HG03521 (cell line): ENCODE measurements around the gene HMGB1.
"Not testable (repeated sequence)": the region's sequence is repeated elsewhere in the genome, so short reads cannot be mapped to it uniquely, and the experiment has no call there.

ENCODE experiments used
- ATAC-seq: cut with Tn5 transposase; IDR thresholded peaks from one replicate; pipeline ENCODE4 v1.9.1; 2021; ENCODE audit warnings: mild to moderate bottlenecking, moderate library complexity; ENCODE audit not compliant: unreplicated experiment

Gene HMGB1

DNA sequence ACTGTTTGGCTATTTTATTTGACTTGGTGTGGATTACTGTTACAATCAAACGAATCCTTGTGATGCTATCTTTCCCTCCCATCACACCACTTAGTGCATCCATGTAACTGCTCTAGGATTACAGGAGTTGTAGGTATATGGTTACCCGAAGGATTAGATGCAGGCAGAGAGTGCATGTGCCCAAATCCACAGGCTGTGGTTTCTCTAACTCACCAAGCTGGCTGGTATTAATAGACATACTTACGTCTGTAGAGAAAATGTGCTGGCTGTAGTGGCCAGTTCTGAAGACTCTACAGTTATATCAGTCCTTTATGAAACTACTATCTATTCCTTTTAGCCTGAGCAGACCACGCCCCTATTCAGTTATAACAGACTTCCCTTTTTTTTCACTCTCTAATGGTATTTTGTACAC lies 1.1 kb upstream of the HMGB1 start:
- no peak for ATAC-seq

DNA sequence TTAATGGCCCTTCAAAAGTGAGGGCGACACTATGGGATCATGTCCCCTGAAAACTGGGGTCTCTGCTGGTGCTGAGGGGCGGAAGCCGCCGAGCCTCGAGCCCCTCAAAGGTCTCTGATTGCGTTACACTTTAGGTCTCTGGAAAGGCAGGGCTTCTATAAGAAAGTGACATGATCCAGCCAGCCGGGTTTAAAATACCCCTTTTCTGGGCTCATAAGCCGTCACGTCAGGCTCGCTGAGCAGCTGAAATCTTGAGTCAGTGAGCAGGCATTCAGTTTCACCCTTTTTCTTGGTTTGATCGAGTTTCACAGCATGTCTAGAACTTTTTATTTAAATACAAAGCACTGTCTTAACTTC lies 600 bp upstream of the HMGB1 start:
- ATAC-seq = no peak

DNA sequence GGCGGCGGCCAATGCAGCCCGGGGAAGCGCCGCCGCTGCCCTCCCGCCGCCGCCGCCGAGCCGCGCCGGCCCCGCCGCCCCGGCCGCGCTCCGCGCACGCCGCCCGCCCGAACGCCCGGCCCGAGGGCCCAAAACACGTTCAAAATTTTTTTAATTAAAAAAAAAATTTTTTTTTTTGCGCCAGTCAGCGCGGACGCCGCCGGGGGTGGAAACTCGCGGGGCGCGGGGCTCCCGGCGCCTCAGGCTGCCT lies 468 bp downstream of the HMGB1 start:
- ATAC-seq = no peak

DNA sequence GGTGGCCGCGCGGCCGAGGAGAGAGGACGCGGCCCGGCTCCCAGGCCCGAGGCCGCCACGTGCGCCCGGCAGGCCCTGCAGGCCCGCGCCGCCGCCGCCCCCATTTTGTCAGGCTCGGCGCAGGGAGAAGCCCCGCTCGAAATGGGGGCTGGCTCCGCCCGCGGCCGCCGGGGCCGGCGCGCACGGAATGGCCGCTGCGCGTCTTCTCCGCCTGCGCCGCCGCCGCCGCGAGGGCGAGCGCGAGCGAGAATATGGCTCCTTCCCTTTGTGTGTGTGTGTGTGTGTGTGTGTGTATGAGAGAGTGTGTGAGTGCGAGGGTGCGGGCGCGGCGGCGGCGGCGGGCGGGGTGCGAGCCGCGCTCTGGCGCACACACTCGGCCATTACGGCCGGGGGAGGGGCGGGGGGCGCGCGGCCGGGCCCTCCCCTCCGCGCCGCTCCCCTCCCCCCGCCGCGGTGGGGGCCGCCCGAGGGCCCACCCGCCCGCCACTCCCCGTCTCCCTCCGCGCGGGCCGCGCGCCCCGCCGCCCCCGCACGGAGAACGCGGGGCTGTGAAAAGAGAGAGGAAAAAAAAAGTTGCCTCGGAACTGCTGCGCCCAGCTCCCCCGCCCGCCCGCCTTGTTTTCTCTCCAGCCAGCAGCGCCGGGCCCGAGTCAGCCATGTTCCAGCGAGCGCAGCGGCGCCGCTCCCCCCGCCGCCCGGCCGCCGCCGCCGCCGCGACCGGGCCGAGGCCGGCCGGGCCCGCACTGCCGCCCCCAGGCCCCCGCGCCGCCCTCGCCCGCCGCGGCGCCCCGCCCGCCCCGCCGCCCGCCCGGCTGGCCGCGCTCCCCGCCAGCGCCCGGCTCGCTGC lies 1.0 kb downstream of the HMGB1 start:
- peak; percentile 30 for ATAC-seq

DNA sequence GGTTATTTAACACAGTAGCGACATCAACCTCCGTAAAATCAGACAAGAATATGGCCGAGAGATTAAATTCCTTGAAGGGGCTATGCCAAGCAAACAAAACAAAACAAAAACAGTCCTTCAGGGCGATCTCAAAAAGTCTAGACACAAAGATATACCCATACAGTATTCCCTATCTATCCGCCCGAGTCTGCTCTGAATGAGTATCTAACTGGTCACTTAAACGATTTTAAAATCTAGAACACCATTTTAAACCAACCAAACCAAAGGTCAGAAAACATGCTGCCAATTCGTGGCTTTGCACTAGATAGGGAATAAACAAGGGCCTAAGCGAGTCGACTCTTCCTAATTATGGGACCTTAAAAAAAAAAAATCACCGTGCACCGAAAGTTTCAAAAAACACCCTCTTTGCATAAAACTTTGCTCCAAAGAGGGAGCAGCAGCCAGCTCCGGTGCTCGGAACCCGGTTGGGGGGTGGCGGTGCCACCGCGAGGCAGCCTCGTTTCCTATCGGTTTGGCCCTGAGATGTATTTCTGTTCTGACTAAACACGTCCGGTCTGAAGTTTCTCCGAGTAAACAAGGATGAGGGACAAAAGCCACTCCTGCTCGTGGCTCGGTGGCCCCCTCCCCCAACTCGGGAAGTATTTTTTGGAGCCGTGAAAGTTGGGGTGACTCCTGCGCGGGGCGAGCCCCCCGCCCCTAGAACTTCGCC lies 1.8 kb downstream of the HMGB1 start:
- ATAC-seq = peak; percentile 28

DNA sequence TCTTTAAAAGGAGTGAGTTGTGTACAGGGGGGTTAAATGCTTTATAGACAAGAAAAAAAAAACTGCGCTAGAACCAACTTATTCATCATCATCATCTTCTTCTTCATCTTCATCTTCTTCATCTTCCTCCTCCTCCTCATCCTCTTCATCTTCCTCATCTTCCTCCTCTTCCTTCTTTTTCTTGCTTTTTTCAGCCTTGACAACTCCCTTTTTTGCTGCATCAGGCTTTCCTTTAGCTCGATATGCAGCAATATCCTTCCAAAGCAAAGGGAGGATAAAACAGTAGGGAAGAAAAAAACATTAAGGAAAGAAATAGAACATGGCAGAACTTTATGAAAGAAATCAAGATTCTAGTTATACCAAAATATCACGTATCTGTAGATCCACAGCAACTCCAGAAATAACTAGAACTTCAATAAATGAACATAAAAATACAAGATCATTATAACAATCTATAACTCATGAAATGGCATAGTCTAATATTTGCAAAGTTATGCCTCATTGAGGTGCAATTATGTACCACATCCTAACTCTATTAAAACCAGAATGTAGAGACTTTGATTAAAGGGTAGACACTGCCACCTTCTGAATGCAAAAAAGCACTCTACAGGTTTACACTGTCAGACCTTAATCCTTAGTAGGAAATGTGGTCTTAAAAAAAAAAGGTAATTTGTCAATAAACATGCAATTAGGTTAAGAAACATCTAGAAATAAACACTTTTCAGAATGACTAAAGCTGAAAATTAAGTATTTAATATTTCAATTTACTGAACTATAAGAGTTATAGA lies 4.3 kb downstream of the HMGB1 start:
- ATAC-seq = not testable (repeated sequence)

DNA sequence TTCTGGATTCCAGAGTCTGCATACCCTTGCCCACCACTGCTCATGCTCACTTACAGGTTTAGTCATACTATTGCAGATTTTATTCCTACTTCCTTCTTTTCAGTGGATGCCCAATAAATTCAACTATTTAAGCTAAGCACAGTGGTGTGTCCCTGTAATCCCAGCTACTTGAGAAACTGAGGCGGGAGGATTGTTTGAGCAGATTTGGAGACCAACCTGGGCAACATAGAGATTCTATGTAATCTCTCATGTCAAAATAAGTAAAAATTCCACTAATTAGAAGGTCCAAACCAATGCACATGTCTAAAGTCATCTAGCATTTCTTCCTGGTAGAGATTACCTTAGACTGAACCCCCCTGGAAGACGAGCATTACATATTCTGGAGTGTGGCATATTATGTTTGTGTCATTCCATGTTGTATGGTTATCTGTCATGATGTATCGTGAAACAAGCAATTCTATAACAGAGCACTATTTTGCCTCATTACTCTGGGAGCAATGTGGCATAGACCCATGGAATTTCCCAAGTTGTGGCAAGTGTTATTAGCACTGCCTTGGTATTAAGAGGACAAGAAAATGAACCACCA lies 8.3 kb downstream of the HMGB1 start:
- no peak for ATAC-seq

DNA sequence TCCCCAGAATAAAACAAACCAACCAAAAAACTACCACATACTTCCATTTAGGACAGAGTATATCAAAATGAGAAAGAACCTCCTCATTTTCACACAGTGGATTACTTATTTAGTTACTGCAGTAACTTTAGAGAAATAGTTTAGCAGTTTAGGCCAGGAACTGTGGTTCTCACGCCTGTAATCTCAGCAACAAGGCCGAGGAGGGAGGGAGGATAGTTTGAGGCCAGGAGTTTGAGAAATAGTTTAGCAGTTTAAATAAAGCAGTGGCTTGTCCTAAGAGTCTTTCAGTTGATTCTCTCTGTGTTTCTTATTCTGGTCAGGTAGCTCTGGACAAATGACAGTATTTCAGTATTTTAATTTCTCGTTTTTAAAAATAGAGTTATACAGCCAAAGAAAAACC lies 9.4 kb downstream of the HMGB1 start:
- ATAC-seq = no peak

DNA sequence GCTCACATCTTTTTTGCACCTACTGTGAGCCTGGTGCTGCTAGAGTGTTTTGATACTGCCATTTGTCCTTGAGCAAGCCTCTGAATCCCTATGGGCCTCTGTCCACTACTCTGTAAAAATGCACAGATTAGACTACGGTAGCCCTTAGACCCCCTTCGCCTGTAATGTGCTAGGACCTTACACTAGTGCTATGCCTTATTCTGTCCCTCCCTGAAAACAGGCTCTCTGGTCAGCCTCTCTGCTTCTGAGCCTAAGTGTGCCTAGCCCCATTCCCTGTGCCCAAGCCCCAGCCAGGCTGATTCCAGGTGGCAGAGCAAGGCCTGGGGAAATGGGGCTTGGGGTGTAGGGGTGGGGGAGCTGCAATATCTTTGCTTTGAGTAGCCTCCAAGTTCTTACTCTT lies 10.7 kb downstream of the HMGB1 start:
- no peak for ATAC-seq

DNA sequence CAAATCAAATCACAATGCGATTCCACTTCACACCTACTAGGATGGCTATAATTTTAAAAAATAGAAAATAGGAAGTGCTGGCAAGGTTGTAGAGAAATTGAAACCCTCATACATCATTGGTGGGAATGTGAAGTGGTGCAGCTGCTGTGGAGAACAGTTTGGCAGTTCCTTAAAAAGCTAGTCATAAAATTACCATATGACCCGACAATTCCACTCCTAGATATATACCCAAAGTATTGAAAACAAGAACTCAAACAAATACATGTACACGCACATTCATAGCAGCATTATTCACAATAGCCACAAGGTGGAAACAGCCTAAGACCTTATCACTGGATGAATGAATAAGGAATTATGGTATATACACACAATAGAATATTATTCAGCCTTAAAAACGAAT lies 12.0 kb downstream of the HMGB1 start:
- ATAC-seq = no peak

DNA sequence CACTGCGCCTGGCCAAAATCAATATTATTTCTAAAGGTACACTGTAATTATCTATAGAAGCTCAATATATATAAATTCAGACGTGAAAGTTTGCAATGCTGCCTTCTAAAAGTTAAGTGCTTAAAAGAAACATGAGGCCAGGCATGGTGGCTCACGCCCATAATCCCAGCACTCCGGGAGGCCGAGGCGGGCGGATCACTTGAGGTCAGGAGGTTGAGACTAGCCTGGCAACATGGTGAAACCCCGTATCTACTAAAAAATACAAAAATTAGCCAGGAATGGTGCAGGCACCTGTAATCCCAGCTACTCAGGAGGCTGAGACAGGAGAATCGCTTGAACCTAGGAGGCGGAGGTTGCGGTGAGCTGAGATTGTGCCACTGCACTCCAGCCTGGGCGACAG lies 14.3 kb downstream of the HMGB1 start:
- ATAC-seq = not testable (repeated sequence)

DNA sequence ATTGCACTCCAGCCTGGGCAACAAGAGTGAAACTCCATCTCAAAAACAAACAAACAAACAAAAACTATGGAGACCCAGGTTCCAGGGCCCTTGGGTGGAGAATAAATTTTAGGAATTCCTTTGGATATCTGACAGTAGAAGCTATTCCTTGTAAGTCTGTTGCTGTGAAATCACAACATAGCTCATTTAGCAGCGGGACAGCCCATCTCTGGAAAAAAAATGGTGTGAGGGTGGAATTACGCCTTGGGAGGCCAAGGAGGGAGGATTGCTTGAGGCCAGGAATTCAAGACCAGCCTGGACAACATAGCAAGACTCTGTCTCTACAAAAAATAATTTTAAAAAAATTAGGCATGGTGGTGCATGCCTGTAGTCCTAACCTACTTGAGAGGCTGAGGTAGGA lies 15.7 kb downstream of the HMGB1 start:
- ATAC-seq = no peak

DNA sequence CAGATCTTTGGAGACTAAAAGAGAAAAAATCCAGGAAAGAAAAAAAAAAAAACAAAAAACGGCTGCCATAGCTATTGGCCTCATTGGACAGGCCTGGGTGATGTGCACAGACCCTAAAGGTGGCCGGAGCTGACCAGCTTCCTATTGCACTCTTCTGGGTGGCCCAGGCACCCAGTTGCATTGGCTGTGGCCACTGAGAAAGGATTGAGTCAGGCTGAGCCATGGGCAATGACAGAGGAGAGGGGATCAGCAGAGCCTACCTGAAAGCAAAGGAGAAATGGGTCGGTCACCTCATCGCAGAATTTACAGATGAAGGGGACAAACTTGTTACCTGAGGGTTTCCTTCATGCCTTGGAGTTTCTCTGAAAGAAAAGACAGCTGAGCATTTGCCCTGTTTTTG lies 17.3 kb downstream of the HMGB1 start:
- no peak for ATAC-seq

DNA sequence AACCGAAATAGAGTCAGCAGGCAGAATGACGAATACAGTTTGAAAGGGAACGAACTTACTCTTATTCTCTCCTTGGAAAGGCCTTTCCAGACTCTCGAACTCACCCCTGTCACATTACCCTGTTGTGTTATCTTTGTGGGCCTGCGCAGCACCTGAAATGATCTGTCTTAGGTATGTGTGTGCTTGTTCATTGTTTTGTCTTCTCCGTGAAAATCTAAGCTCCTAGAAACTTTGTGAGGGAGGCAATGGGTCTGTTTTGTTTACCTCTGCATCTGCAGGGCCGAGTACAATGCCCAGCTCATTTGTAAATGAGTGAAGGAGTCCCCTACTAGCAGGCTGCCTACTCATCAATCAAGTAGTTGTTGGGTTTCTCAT lies 19.6 kb downstream of the HMGB1 start:
- no peak for ATAC-seq

DNA sequence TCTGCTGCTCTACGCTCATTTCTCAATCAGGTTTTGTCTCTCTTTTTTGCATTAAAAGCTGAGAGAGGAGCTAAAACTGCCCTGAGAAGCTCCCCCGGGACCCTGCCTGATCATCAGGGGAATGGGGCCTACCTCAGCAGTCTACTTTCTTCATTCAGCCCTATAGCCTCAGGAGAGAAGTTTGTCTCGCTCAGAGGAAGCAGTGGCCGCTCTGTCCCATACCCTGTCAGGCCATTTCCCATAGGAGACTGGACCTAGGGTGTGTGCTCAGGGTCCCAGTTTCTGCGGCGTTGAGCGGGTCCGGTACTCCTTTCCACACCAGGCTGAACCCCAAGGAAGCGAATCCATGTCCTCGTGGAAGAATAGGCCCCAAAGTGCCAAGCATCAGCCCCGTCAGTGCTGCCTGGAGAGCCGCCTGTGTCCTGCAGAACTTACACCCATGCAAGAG lies 21.8 kb downstream of the HMGB1 start:
- ATAC-seq = peak; percentile 40

DNA sequence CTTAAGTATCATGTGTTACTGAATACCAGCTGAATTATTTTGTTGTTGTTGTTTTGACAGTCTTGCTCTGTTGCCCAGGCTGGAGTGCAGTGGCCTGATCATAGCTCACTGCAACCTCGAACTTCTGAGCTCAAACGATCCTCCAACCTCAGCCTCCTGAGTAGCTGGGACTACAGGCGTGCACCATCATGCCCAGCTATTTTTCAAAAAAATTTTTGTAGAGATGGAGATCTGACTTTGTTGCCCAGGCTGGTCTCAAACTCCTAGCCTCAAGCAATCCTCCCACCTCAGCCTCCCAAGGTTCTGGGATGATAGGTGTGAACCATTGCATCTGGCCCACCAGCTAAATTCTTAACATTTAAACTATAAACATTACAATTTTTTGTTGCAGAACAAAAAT lies 22.2 kb downstream of the HMGB1 start:
- ATAC-seq = not testable (repeated sequence)

DNA sequence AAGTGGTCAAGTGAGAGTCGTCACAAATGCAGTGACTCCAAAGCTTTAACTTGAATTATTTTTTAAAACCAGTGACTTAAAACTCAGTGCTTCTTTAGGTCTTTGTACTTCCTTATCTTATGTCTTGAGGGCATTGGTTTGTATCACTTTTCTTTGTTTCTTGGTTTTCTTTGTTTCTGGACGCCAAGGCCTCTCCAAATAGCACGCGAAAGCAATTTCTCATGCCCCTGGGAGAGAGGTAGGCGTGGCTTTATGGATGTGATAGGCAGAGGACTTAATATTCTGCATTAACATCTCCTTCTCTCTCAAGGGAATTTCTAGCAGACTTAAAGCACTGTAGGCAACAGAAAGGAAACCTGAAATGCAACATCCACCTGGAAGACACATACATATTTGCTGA lies 22.8 kb downstream of the HMGB1 start:
- ATAC-seq = no peak

DNA sequence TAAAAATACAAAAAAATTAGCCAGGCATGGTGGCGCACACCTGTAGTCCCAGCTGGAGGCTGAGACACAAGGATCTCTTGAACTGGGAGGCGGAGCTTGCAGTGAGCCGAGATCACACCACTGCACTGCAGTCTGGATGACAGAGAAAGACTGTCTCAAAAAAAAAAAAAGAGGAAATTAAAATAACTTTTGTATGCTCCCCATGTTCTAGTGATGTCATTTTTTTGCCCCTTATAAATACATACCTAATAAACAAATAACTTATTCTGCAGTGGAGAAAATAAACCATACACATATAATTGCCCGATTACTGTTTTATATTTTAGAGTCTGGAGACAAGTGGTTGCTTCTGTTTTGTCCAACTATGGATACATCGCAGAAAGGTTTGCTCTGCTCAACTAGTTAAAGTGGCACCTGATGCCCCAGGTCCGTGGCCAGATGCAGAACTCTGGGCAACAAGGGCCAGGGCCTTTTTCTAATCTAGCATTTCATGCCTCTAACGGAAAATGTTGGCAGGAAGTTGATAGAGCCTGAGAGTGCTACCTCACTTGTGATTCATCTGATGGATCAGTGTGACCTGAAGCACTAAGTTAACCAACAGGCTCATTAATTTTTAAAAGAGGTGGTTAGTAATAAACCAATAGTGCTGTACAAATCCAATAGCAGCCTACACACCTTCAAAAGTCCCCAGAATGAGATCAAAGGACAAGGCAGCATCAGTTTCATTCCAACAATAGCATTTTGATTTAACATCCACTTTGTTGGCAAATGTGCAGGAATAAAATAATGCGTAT lies 24.6 kb downstream of the HMGB1 start:
- ATAC-seq = no peak

DNA sequence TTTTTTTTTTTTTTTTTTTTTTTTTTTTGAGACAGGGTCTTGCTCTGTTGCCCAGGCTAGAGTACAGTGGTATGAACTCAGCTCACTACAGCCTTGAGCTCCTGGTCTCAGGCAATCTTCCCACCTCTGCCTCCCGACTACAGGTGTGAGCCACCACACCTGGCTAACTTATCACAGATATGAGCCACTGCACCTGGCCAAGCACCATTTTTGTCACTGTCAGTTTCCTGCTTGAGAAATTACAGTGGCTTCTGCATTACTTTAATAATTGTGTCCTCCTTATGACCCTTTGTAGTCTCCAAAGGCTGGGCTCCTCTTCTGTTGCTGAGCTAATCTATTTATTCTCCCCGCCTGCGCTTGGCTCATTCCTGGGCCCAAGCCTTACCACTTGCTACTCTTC lies 27.4 kb downstream of the HMGB1 start:
- ATAC-seq = no peak

DNA sequence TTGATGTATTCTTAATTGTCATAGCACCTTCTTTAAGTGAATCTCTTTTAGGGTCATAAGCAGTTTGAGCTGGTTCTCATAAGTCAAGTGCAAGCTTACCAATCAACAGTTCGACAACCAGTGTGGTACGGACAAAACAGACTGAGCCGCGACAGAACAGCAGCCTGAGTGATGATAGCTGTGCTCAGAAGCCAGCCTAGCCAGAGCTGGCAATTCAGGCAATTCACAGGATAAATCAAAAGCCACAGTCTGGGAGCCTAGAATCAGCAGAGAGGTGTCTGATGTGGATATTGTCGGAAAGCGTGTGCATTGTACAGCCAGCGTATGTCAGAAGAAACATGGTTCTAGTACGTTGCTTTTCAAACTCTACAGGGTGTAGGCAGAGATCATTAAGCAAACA lies 28.6 kb downstream of the HMGB1 start:
- ATAC-seq = no peak

DNA sequence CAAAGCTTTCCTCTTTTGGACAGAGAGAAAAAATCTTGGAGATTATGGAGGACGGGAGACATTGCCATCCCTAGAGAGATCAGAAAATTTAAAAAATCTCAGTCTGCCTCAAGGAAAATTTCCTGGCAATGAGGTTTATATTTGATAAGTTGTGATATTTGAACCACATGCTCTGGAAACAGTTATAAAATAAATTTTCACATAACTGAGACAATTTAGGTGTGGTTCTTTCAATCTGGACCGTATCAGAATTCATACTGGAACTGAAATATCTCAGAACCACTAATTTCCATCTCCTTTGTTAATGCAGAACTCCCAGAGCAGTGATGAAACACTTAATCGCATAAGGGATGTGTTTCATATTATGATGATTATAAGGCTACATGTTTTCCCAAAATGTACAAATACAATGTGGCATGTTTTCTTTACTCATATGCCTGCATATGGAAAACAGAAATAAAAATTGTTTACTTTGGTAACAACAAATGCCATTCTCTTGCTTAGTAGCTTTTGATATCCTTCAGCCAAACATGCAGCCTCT lies 29.8 kb downstream of the HMGB1 start:
- ATAC-seq = no peak
